Type B pancreatic cell (in vitro differentiated cells): ENCODE measurements around the gene TSC2. TPM values are rescaled to one million over a fixed set of nuclear protein-coding genes. Genes with fewer than 3 reads are reported as not detected.

Experiments
- DNase-seq: peaks from one replicate; pipeline ENCODE4 v3.0.0; 2021; ENCODE audit warnings: mixed read lengths; ENCODE audit not compliant: unreplicated experiment; ENCODE audit errors: extremely low spot score
- H3K27ac Mint-ChIP-seq: 2 replicates; pipeline ENCODE4 v1.8.0; 2021; ENCODE audit warnings: mild to moderate bottlenecking, mixed read lengths
- H3K27me3 Mint-ChIP-seq: 2 replicates; pipeline ENCODE4 v1.8.0; 2021; ENCODE audit warnings: mixed read lengths
- H3K36me3 Mint-ChIP-seq: 2 replicates; pipeline ENCODE4 v1.8.0; 2021; ENCODE audit warnings: mixed read lengths
- H3K4me1 Mint-ChIP-seq: one replicate; pipeline ENCODE4 v1.8.0; 2021; ENCODE audit warnings: mixed read lengths; ENCODE audit not compliant: unreplicated experiment
- H3K4me3 Mint-ChIP-seq: 2 replicates; pipeline ENCODE4 v1.8.0; 2021; ENCODE audit warnings: mild to moderate bottlenecking, mixed read lengths
- H3K9me3 Mint-ChIP-seq: 2 replicates; pipeline ENCODE4 v1.8.0; 2021; ENCODE audit warnings: mixed read lengths
- total RNA-seq: library from RNA; stranded (reverse); gene quantifications from 2 replicates; pipeline ENCODE4 v1.2.1, GENCODE V29; 2021; ENCODE audit warnings: low replicate concordance
- TF ChIP-seq, protein P1 (sequence below): fragments of 200-600 bp; sonication (generic); conservative IDR thresholded peaks from 2 replicates; pipeline ENCODE4 v1.5.0; 2021; ENCODE audit warnings: antibody characterized with exemption, mild to moderate bottlenecking

TSC2 gene
- total RNA-seq, 1 donor from 2014 or later, result 208 TPM

DNA sequence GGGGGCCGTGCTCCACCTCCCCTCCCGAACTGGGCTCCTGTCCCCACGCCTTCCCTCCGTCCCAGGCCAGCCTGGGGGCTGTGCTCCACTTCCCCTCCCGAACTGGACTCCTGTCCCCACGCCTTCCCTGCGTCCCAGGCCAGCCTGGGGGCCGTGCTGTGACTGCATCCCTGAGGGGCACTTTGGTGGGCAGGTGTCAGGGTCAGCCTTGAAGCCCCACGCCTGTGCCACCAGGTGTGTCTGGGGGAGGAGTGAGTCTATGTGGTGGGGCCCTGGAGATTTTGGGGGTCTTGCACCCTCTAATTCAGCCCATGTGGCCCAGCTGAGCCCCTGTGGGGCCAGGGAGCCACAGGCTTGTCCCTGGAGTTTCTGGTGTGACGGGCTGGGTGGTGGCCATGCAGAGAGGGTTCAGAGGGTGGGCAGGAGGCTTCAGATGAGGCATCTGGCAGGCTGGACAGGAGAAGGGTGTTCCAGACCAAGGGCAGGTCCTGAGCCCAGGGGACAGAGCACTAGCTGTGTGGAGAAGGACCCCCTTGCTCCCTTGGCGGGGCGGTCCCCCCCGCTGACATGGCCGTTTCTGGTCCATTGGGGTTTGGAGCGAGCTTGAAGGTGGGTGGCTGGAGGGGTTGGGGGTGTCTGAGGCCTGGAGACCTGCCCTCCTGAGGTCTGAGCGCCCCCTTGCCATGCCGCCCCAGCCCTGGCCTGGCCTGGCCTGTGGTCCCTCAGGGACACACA, 12.9 kb upstream of the TSC2 start:
- no peak overlapping the region for H3K27ac Mint-ChIP-seq
- H3K27me3 Mint-ChIP-seq, result no peaks in the 10 kb centered on the region
- no peak for DNase-seq
- H3K36me3 Mint-ChIP-seq, result no peaks in the 10 kb centered on the region
- no peak overlapping the region for H3K4me3 Mint-ChIP-seq
- TF ChIP-seq, protein P1, sequence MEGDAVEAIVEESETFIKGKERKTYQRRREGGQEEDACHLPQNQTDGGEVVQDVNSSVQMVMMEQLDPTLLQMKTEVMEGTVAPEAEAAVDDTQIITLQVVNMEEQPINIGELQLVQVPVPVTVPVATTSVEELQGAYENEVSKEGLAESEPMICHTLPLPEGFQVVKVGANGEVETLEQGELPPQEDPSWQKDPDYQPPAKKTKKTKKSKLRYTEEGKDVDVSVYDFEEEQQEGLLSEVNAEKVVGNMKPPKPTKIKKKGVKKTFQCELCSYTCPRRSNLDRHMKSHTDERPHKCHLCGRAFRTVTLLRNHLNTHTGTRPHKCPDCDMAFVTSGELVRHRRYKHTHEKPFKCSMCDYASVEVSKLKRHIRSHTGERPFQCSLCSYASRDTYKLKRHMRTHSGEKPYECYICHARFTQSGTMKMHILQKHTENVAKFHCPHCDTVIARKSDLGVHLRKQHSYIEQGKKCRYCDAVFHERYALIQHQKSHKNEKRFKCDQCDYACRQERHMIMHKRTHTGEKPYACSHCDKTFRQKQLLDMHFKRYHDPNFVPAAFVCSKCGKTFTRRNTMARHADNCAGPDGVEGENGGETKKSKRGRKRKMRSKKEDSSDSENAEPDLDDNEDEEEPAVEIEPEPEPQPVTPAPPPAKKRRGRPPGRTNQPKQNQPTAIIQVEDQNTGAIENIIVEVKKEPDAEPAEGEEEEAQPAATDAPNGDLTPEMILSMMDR, result no peak
- peaks cover 10% of the 10 kb centered on the region for H3K4me1 Mint-ChIP-seq
- H3K9me3 Mint-ChIP-seq, result no peaks in the 10 kb centered on the region

DNA sequence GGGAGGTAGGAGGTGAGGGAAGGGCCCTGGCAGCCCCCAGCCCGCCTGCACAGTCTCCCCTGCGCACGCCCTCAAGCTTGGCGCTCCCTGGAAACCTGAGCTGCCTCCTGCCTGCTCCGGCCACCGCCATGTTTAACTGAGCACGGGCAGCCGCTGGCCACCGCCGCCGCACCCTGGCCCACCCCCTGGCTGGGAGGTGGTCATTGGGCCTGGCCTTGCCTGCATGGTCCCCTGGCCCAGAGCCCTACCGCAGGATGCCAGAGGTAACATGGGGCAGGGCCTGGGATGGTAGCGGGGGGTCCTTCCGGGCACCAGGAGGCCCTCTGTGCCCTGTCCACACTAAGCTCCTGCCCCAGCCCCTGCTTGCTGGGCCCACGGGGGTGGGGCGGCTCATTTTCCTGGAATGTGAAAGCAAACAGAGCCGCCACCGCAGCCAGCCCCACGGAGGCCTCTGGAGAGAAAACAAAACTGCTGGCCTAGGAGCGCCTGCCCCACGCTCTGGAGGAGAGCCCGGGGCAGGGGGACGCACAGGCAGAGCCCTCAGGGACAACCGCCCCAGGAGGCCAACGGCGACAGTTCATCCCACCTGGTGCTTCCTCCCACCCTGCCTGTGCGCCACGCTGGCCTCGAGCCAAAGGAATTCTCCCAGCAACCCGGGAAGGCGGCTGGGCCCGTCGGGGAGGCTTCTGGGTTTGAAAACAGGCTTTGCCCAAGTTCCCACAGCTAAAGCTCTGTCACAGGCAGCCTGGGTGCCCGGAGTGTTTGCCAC, 12.2 kb upstream of the TSC2 start:
- Mint-ChIP-seq H3K4me3 (no peak overlapping the region), H3K9me3 (no peaks in the 10 kb centered on the region), H3K36me3 (no peaks in the 10 kb centered on the region), H3K27me3 (no peaks in the 10 kb centered on the region), H3K27ac (no peak overlapping the region), H3K4me1 (peaks cover 10% of the 10 kb centered on the region)
- no peak for DNase-seq
- TF ChIP-seq, protein P1, result no peak

DNA sequence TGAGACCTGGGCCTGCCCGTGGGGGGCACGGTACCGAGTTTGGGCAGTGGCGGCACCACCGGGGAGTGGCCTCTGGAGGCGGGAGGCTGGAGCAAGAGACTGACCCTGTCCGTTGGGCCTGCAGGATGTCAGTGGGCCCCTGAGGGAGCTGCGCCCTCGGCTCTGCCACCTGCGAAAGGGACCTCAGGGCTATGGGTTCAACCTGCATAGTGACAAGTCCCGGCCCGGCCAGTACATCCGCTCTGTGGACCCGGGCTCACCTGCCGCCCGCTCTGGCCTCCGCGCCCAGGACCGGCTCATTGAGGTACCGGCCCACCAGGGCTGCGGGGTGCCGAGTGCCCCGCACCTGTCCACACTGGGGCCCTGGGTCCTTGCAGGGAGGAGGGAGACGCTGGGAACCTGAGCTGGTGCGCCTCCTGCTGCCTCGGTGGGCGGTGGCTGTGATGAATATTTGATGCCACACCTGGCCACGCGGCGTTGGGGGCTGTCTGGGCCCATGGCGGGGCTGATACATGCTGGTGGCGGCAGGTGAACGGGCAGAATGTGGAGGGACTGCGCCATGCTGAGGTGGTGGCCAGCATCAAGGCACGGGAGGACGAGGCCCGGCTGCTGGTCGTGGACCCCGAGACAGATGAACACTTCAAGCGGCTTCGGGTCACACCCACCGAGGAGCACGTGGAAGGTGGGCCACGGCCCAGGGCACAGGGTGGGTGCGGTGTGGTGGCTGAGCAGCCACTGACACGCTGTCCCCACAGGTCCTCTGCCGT, 11.4 kb upstream of the TSC2 start:
- DNase-seq, result peak; percentile 66
- peaks cover 10% of the 10 kb centered on the region for H3K4me1 Mint-ChIP-seq
- no peak overlapping the region for H3K27ac Mint-ChIP-seq
- no peaks in the 10 kb centered on the region for H3K27me3 Mint-ChIP-seq
- H3K36me3 Mint-ChIP-seq, result no peaks in the 10 kb centered on the region
- TF ChIP-seq, protein P1, result no peak
- no peaks in the 10 kb centered on the region for H3K9me3 Mint-ChIP-seq
- H3K4me3 Mint-ChIP-seq, result no peak overlapping the region

DNA sequence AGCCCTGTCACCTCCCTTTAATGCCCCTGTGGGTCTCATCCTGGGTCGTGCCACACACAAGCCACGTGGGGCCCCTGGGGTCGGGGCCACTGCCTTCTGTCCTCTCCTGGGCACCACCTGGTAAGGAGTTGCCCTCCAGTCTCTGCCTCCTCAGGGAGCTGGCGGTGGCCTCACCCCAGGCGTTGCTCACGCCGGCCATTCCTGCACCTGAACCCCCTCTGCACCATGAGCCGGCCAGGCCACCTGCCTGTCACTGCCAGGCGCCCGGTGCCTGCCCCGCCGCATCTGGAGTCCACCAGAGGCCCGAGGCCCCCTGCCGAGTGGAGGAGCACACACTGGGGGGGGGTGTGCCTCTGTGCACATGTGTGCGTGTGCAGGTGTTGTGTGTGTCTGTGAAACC, 10.7 kb upstream of the TSC2 start:
- Mint-ChIP-seq H3K36me3 (no peaks in the 10 kb centered on the region), H3K4me3 (no peak overlapping the region), H3K9me3 (no peaks in the 10 kb centered on the region), H3K4me1 (peaks cover 10% of the 10 kb centered on the region), H3K27ac (no peak overlapping the region), H3K27me3 (no peaks in the 10 kb centered on the region)
- TF ChIP-seq, protein P1, result no peak
- no peak for DNase-seq

DNA sequence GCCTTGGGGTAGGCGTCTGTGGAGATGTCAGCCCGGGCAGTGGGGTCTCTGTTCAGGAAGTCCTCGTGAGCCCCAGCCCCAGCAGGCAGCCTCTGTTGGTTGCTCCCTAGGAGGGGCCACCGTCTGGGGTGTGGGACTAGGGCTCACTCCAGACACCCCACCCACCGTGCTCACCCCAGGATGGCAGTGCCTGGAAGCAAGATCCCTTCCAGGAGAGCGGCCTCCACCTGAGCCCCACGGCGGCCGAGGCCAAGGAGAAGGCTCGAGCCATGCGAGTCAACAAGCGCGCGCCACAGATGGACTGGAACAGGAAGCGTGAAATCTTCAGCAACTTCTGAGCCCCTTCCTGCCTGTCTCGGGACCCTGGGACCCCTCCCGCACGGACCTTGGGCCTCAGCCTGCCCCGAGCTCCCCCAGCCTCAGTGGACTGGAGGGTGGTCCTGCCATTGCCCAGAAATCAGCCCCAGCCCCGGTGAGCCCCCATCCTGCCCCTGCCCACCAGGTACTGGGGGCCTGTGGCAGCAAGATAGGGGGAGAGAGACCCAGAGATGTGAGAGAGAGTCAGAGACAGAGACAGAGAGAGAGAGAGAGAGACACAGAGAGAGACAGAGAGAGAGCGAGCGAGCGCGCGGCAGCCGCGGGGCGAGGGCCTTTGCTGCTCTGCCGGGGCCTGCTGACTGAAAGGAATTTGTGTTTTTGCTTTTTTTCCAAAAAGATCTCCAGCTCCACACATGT, 10.0 kb upstream of the TSC2 start:
- Mint-ChIP-seq H3K36me3 (no peaks in the 10 kb centered on the region), H3K9me3 (no peaks in the 10 kb centered on the region), H3K27ac (peak overlapping the region; percentile 77), H3K4me1 (peaks cover 10% of the 10 kb centered on the region), H3K4me3 (peak overlapping the region; percentile 62), H3K27me3 (no peaks in the 10 kb centered on the region)
- TF ChIP-seq, protein P1, result no peak
- no peak for DNase-seq
